Spinal cord (tissue), 10 donors: Measurements from ENCODE around the gene SNTB2. TPM values are rescaled to one million over a fixed set of nuclear protein-coding genes. Genes with fewer than 3 reads are reported as not detected.
A peak's percentile ranks its signal among the peaks of the same experiment; 100 is the strongest.

Experiments used
- DNase-seq, 6 donors: peaks; one replicate each; pipeline versions ENCODE4 v3.0.0 to v3.0.0-alpha.2; 2013 to 2015; ENCODE audit warnings: low spot score in 6 of 6, low read depth in 4 of 6
- H3K27ac ChIP-seq: one replicate; pipeline ENCODE4 v1.5.1; 2013; ENCODE audit warnings: low read depth, low read length, control low read depth
- H3K27me3 ChIP-seq: one replicate; pipeline ENCODE4 v1.6.1; 2013; ENCODE audit warnings: low read length; ENCODE audit not compliant: control insufficient read depth, insufficient read depth
- H3K36me3 ChIP-seq: one replicate; pipeline ENCODE4 v1.6.1; 2013; ENCODE audit warnings: low read length; ENCODE audit not compliant: control insufficient read depth, insufficient read depth
- H3K4me1 ChIP-seq: one replicate; pipeline ENCODE4 v1.6.1; 2013; ENCODE audit warnings: low read length; ENCODE audit not compliant: control insufficient read depth, insufficient read depth
- H3K4me3 ChIP-seq: one replicate; pipeline ENCODE4 v1.5.1; 2013; ENCODE audit warnings: low read depth, low read length, control low read depth
- H3K9me3 ChIP-seq: one replicate; pipeline ENCODE4 v1.6.1; 2013; ENCODE audit warnings: low read length; ENCODE audit not compliant: control insufficient read depth, insufficient read depth
- WGBS: methylation state at CpG from one replicate; pipeline ENCODE4 v1.1.5; 2013; ENCODE audit warnings: missing lambda C conversion rate; ENCODE audit not compliant: insufficient coverage; 5-methylcytosine and 5-hydroxymethylcytosine counted together
- polyA plus RNA-seq, 2 donors: library from polyadenylated mRNA; unstranded; fragments of 120-200 nt; gene quantifications; one replicate each; pipeline ENCODE4 v1.2.1, GENCODE V29; 2013; ENCODE audit not compliant: insufficient read length in 2 of 2
- total RNA-seq, 2 donors: library from RNA; depleted of rRNA in 1 of 2; stranded (reverse); fragments of 120-200 nt in 1 of 2; fragments of >200 nt in 1 of 2; gene quantifications; one replicate each; pipeline versions ENCODE4 v1.2.3 to v1.2.4, GENCODE V29; 2013 to 2014
- donor health status: healthy.

The SNTB2 gene
- total and polyA plus RNA-seq, 4 donors = 6.6 to 20.8 (median 15.6) TPM

- H3K4me3 ChIP-seq = peak overlapping the region; percentile 98
- WGBS = 23% methylated on average over 41 of the region's 46 CpGs
- peaks cover 41% of the 10 kb centered on the region for H3K36me3 ChIP-seq
- no peaks in the 10 kb centered on the region for H3K27me3 ChIP-seq
- DNase-seq = no peak
- H3K4me1 ChIP-seq = peaks cover 25% of the 10 kb centered on the region
- H3K27ac ChIP-seq = peak overlapping the region; percentile 84
- H3K9me3 ChIP-seq = no peaks in the 10 kb centered on the region
Measured at GRCh38 chr16:69338557-69339288, 151.8 kb downstream of the SNTB2 start.

GRCh38 chr16:69339289-69340094 is 152.5 kb downstream of the SNTB2 start, which contains the start of the genes COG8 and NIP7:
Gene COG8, minus strand, starts transcription at chr16:69339564. Its CDS starts 12 bp downstream, at chr16:69339552.
Gene NIP7, plus strand, starts transcription at chr16:69339772. Its CDS starts 58 bp downstream, at chr16:69339830.
- Histone ChIP-seq H3K27ac (peak within 1 kb of the TSS; percentile 84), H3K4me3 (peak within 1 kb of the TSS; percentile 98), H3K36me3 (peaks cover 36% of the 10 kb centered on the region), H3K9me3 (no peaks in the 10 kb centered on the region), H3K27me3 (no peaks in the 10 kb centered on the region), H3K4me1 (peaks cover 25% of the 10 kb centered on the region)
- under 1% methylated on average over 72 of the region's 77 CpGs for WGBS
- DNase-seq = peak; percentile 95 to 100 (median 98)

DNA sequence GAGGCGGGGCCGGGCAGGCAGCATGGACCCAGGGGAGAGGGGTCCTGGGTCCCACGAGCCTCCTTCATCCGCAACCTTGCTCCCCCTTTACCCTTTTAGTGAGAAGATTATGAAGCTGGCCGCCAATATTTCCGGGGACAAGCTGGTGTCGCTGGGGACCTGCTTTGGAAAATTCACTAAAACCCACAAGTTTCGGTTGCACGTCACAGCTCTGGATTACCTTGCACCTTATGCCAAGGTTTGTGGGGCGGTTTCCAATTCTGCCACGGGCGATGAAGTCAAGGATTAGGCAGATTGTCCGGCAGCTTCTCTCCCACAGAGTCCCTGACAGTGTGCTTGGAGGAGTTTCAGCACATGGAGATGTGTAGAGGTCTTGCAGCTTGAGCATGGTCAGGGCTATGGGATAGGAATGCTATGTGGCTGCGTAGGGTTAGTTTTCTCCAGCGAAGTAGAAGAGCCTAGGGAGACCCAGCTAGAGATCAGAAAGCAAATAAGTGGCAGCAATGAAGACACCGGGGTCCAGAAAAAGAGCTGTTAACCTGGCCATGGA is 153.2 kb downstream of the SNTB2 start:
- WGBS = 2% methylated on average over 12 of the region's 16 CpGs
- H3K9me3 ChIP-seq = no peaks in the 10 kb centered on the region
- H3K27me3 ChIP-seq = no peaks in the 10 kb centered on the region
- peaks cover 33% of the 10 kb centered on the region for H3K36me3 ChIP-seq
- peak overlapping the region; percentile 98 for H3K4me3 ChIP-seq
- no peak for DNase-seq
- H3K4me1 ChIP-seq = peaks cover 25% of the 10 kb centered on the region
- no peak overlapping the region for H3K27ac ChIP-seq

DNA sequence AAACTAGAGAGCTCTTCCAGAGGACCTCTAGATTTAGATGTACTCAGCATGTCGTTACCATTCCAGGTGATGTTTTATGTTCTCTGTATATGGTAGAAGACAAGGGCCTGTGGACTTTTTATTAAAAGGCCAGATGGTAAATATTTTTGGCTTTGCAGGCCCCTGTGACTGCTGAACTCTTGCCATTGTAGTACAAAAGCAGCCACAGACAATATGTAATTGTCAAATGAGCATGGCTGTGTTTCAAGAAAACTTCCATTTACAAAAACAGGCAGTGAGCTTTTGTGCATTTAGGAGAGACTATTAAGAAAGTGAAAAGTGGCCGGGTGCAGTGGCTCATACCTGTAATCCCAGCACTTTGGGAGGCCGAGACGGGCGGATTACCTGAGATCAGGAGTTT is 157.2 kb downstream of the SNTB2 start:
- H3K27me3 ChIP-seq = no peaks in the 10 kb centered on the region
- H3K9me3 ChIP-seq = no peaks in the 10 kb centered on the region
- 96% methylated on average over 4 of the region's 5 CpGs for WGBS
- no peak overlapping the region for H3K4me3 ChIP-seq
- H3K36me3 ChIP-seq = peaks cover 11% of the 10 kb centered on the region
- no peak for DNase-seq
- peaks cover 11% of the 10 kb centered on the region for H3K4me1 ChIP-seq
- H3K27ac ChIP-seq = no peak overlapping the region

- no peak overlapping the region for H3K4me3 ChIP-seq
- H3K27ac ChIP-seq = no peak overlapping the region
- H3K9me3 ChIP-seq = no peaks in the 10 kb centered on the region
- H3K36me3 ChIP-seq = peaks cover 15% of the 10 kb centered on the region
- WGBS = 100% methylated on average over 1 of the region's 4 CpGs
- no peak for DNase-seq
- no peaks in the 10 kb centered on the region for H3K4me1 ChIP-seq
- no peaks in the 10 kb centered on the region for H3K27me3 ChIP-seq
Measured at GRCh38 chr16:69345923-69346322, 159.0 kb downstream of the SNTB2 start.

DNA sequence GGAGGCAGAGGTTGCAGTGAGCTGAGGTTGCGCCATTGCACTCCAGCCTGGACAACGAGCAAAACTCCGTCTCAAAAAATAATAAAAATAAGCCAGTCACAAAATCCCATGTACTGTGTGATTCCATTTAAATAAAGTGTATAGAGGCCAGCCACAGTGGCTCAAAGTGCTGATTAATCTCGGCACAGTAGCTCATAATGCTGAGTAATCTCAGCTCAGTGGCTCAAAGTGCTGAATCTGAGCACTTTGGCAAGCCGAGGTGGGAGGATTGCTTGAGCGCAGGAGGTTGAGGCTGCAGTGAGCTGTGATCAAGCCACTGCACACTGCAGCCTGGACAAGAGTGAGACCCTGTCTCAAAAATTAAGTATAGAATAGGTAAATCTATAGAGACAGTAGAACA is 159.7 kb downstream of the SNTB2 start:
- DNase-seq = no peak
- Histone ChIP-seq H3K4me3 (no peak overlapping the region), H3K36me3 (peaks cover 15% of the 10 kb centered on the region), H3K27ac (no peak overlapping the region), H3K27me3 (no peaks in the 10 kb centered on the region), H3K4me1 (no peaks in the 10 kb centered on the region), H3K9me3 (no peaks in the 10 kb centered on the region)
- WGBS = 90% methylated on average over 3 of the region's 6 CpGs

GRCh38 chr16:69348222-69348621 is 161.3 kb downstream of the SNTB2 start:
- H3K27ac ChIP-seq = no peak overlapping the region
- no peak for DNase-seq
- no peaks in the 10 kb centered on the region for H3K27me3 ChIP-seq
- no peaks in the 10 kb centered on the region for H3K9me3 ChIP-seq
- 93% methylated on average over 6 of the region's 6 CpGs for WGBS
- no peaks in the 10 kb centered on the region for H3K4me1 ChIP-seq
- H3K4me3 ChIP-seq = no peak overlapping the region
- peaks cover 18% of the 10 kb centered on the region for H3K36me3 ChIP-seq

DNA sequence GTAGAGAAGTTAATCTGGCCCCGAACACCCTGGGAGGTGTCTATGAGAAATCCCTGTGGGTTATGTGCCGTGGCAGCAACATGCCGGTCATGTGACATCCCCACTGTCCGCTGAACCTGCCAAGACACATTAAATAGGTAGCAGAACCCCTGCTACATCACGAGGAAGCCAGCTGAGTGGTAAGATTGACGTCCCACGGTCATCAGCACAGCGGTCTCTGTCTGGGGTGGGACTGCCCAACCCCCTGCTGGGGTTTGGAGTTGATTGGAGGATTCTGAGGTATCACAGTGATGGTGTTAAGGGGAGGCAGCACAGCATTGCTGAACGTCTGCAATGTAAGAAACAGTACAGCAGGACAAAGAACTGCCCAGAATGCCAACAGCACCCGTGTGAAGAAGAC is 162.6 kb downstream of the SNTB2 start:
- H3K9me3 ChIP-seq = no peaks in the 10 kb centered on the region
- peaks cover 18% of the 10 kb centered on the region for H3K36me3 ChIP-seq
- H3K27me3 ChIP-seq = no peaks in the 10 kb centered on the region
- H3K27ac ChIP-seq = no peak overlapping the region
- DNase-seq = no peak
- 75% methylated on average over 7 of the region's 10 CpGs for WGBS
- no peak overlapping the region for H3K4me3 ChIP-seq
- H3K4me1 ChIP-seq = no peaks in the 10 kb centered on the region

GRCh38 chr16:69350536-69351133 is 163.7 kb downstream of the SNTB2 start:
- 100% methylated on average over 1 of the region's 6 CpGs for WGBS
- Histone ChIP-seq H3K4me3 (no peak overlapping the region), H3K27me3 (no peaks in the 10 kb centered on the region), H3K9me3 (no peaks in the 10 kb centered on the region), H3K36me3 (peaks cover 20% of the 10 kb centered on the region), H3K4me1 (no peaks in the 10 kb centered on the region), H3K27ac (no peak overlapping the region)
- no peak for DNase-seq
